WTC11 (cell line): ENCODE measurements around the gene KAZN. TPM values are rescaled to one million over a fixed set of nuclear protein-coding genes. Genes with fewer than 3 reads are reported as not detected.

ENCODE experiments used
- ATAC-seq: fragments of 200-7000 bp; cut with Tn5 transposase; 2 replicates; pipeline ENCODE4 v1.10.0; 2021; ENCODE audit warnings: mild to moderate bottlenecking, moderate library complexity
- CTCF ChIA-PET: fragments of 300-600 bp; sonication (Branson Sonifier 250); formaldehyde crosslinking; loops from one replicate; lab custom pipeline; 2021; ENCODE audit warnings: antibody characterized with exemption; lab: Charles Lee
- POLR2A ChIA-PET: fragments of 350-600 bp; sonication (Branson Sonifier 250); formaldehyde crosslinking; loops from one replicate; lab custom pipeline; 2021; ENCODE audit warnings: antibody characterized with exemption; lab: Charles Lee
- DNase-seq: peaks from one replicate; pipeline ENCODE4 v3.0.0; 2021; ENCODE audit warnings: low spot score
- H3K27ac Mint-ChIP-seq: 2 replicates; pipeline ENCODE4 v1.8.0; 2021; ENCODE audit warnings: mixed read lengths
- H3K27me3 Mint-ChIP-seq: 2 replicates; pipeline ENCODE4 v1.8.0; 2021; ENCODE audit warnings: low read depth, mild to moderate bottlenecking, moderate library complexity, mixed read lengths
- H3K36me3 Mint-ChIP-seq: 2 replicates; pipeline ENCODE4 v1.8.0; 2021; ENCODE audit warnings: mixed read lengths
- H3K4me1 Mint-ChIP-seq: 2 replicates; pipeline ENCODE4 v1.8.0; 2022; ENCODE audit warnings: mixed read lengths
- H3K4me3 Mint-ChIP-seq: 2 replicates; pipeline ENCODE4 v1.8.0; 2021; ENCODE audit warnings: mild to moderate bottlenecking, moderate library complexity, mixed read lengths
- H3K9me3 Mint-ChIP-seq: 2 replicates; pipeline ENCODE4 v1.8.0; 2021; ENCODE audit warnings: mixed read lengths
- CREB1 ChIP-seq: sonication (generic); formaldehyde crosslinking; IDR thresholded peaks from 2 replicates; pipeline ENCODE4 v1.8.0; 2023; ENCODE audit warnings: mild to moderate bottlenecking, missing genetic modification reagents
- CTCF ChIP-seq: fragments of 200-600 bp; IDR thresholded peaks from 2 replicates; pipeline ENCODE4 v1.8.0; 2022; ENCODE audit warnings: antibody characterized with exemption
- GABPB1 ChIP-seq: sonication (generic); formaldehyde crosslinking; IDR thresholded peaks from 2 replicates; pipeline ENCODE4 v1.8.1; 2023; ENCODE audit warnings: mild to moderate bottlenecking, missing genetic modification reagents
- HMGXB4 ChIP-seq: sonication (generic); formaldehyde crosslinking; IDR thresholded peaks from 2 replicates; pipeline ENCODE4 v1.8.1; 2023; ENCODE audit warnings: mild to moderate bottlenecking, moderate library complexity, missing genetic modification reagents
- MXD4 ChIP-seq: fragments of 250-450 bp; sonication (Bioruptor Pico); IDR thresholded peaks from 2 replicates; pipeline ENCODE4 v1.8.0; 2021; ENCODE audit warnings: mild to moderate bottlenecking, moderate library complexity, borderline replicate concordance
- RELA ChIP-seq: sonication (generic); formaldehyde crosslinking; IDR thresholded peaks from 2 replicates; pipeline ENCODE4 v1.8.1; 2022; ENCODE audit warnings: missing genetic modification reagents, mild to moderate bottlenecking, borderline replicate concordance
- SMAD4 ChIP-seq: sonication (generic); formaldehyde crosslinking; IDR thresholded peaks from 2 replicates; pipeline ENCODE4 v1.8.0; 2022; ENCODE audit warnings: mild to moderate bottlenecking, missing genetic modification reagents
- TEAD1 ChIP-seq: sonication (generic); formaldehyde crosslinking; IDR thresholded peaks from 2 replicates; pipeline ENCODE4 v1.8.0; 2022; ENCODE audit warnings: mild to moderate bottlenecking, missing genetic modification reagents
- TEAD4 ChIP-seq: sonication (generic); formaldehyde crosslinking; IDR thresholded peaks from 2 replicates; pipeline ENCODE4 v1.8.0; 2022; ENCODE audit warnings: mild to moderate bottlenecking, missing genetic modification reagents
- ZNF396 ChIP-seq: fragments of 250-450 bp; sonication (Bioruptor Pico); IDR thresholded peaks from 2 replicates; pipeline ENCODE4 v1.8.0; 2021; ENCODE audit warnings: mild to moderate bottlenecking, moderate library complexity, borderline replicate concordance
- total RNA-seq: library from RNA; stranded (reverse); gene quantifications from 3 replicates; pipeline ENCODE4 v1.2.3, GENCODE V29; 2021
- TF ChIP-seq, protein P1 (sequence below): fragments of 250-450 bp; sonication (Bioruptor Pico); conservative IDR thresholded peaks from 2 replicates; pipeline ENCODE4 v1.9.0; 2021; ENCODE audit warnings: mild to moderate bottlenecking
- TF ChIP-seq, protein P2 (sequence below): sonication (generic); formaldehyde crosslinking; IDR thresholded peaks from 2 replicates; pipeline ENCODE4 v1.8.1; 2022; ENCODE audit warnings: missing genetic modification reagents, borderline replicate concordance
- TF ChIP-seq, protein P3 (sequence below): sonication (generic); formaldehyde crosslinking; IDR thresholded peaks from 2 replicates; pipeline ENCODE4 v1.8.0; 2022; ENCODE audit warnings: mild to moderate bottlenecking, missing genetic modification reagents
- TF ChIP-seq, protein P4 (sequence below): fragments of 250-450 bp; sonication (Bioruptor Pico); IDR thresholded peaks from 2 replicates; pipeline ENCODE4 v1.9.0; 2021; ENCODE audit warnings: moderate library complexity, mild to moderate bottlenecking, inconsistent platforms, borderline replicate concordance
- TF ChIP-seq, protein P5 (sequence below): fragments of 250-450 bp; sonication (Bioruptor Pico); IDR thresholded peaks from 2 replicates; pipeline ENCODE4 v1.9.0; 2021; ENCODE audit warnings: mild to moderate bottlenecking, borderline replicate concordance

The KAZN gene
- total RNA-seq, 1 experiment from 2014 or later, result 19.9 TPM

DNA sequence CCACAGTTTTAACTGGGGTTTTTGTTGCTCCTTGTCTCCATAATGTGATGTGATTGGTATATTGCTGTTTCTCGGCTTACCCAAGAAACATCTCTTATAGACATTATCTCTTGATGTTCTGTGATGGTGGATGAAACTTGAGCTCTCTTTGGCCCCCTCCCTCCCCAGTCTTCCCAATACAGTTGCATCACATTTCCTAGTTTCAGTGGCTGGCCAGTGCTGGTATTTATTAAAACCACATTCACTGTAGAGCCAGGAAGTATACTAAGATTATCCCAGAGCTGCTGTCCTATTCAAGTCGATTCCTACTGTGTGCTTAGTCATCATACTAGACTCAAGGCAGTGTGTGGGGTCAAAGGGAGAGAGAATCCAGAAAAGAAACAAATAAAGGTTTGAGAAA is 244.4 kb downstream of the KAZN start (continued):
- TF ChIP-seq, protein P1, sequence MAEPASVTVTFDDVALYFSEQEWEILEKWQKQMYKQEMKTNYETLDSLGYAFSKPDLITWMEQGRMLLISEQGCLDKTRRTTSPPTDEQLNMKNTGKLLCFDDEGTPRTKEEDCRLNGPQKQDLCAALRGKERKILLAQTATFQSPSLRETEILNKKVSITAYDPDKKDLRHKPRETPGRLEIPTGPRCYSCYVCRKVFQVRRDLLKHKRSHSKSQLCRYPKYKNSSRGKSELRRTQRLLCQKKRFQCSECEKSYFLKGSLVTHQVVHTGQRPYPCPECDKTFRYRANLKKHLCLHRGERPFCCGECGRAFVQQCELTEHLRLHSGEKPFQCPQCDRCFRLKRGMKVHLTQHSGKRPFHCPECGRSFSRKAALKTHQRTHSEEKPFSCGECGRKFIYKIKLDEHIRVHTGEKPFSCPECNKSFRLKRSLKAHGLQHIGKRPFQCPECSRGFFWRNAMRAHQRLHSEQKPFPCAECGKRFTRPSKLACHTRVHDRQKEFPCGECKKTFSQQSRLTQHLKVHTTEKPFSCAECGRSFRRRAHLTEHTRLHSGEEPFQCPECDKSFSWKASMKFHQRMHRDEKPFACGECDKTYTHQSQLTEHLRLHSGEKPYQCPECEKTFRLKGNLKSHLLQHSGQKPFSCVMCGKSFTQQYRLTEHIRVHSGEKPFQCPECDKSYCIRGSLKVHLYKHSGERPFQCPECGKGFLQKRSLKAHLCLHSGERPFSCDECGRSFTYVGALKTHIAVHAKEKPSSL (CRISPR knock-in tag), result no peak
- TF ChIP-seq MXD4 (no peak), TEAD1 (CRISPR knock-in tag) (no peak), CREB1 (no peak), RELA (CRISPR knock-in tag) (no peak), GABPB1 (no peak)
- TF ChIP-seq, protein P2, sequence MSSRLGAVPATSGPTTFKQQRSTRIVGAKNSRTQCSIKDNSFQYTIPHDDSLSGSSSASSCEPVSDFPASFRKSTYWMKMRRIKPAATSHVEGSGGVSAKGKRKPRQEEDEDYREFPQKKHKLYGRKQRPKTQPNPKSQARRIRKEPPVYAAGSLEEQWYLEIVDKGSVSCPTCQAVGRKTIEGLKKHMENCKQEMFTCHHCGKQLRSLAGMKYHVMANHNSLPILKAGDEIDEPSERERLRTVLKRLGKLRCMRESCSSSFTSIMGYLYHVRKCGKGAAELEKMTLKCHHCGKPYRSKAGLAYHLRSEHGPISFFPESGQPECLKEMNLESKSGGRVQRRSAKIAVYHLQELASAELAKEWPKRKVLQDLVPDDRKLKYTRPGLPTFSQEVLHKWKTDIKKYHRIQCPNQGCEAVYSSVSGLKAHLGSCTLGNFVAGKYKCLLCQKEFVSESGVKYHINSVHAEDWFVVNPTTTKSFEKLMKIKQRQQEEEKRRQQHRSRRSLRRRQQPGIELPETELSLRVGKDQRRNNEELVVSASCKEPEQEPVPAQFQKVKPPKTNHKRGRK (CRISPR knock-in tag), result no peak
- TF ChIP-seq, protein P3, sequence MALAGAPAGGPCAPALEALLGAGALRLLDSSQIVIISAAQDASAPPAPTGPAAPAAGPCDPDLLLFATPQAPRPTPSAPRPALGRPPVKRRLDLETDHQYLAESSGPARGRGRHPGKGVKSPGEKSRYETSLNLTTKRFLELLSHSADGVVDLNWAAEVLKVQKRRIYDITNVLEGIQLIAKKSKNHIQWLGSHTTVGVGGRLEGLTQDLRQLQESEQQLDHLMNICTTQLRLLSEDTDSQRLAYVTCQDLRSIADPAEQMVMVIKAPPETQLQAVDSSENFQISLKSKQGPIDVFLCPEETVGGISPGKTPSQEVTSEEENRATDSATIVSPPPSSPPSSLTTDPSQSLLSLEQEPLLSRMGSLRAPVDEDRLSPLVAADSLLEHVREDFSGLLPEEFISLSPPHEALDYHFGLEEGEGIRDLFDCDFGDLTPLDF, result no peak

DNA sequence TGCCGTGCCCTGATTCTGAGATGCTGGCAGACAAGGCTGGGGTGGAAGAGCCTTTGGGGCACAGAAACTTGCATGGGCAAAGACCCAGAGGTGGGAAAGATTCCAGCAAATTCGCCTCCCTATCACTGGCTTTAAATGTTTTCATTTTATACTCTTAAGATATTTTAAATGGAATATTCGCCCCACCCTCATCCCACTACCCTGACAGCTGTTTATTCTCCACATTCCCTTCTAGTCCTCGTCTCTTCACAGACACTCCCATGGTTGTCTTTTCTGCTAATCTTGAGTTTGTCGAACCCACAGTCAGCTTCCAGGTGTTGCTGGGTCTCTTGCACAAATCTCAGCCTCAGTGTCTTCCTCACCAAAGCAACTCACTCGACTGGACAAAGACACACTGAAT is 245.0 kb downstream of the KAZN start:
- H3K36me3 Mint-ChIP-seq, result peaks cover 18% of the 10 kb centered on the region
- H3K9me3 Mint-ChIP-seq, result peaks cover 42% of the 10 kb centered on the region
- ATAC-seq (no peak), DNase-seq (no peak)
- ChIA-PET CTCF (no interaction called here), POLR2A (interaction anchor here (0.6 kb wide), 1 partner anchor 192 kb away, joined by 3 read pairs; no protein-coding TSS in a partner anchor)
- peaks cover 5% of the 10 kb centered on the region for H3K27me3 Mint-ChIP-seq
- TF ChIP-seq TEAD4 (CRISPR knock-in tag) (no peak), CTCF (no peak), SMAD4 (CRISPR knock-in tag) (no peak), HMGXB4 (CRISPR knock-in tag) (no peak), ZNF396 (no peak)
- TF ChIP-seq, protein P4, sequence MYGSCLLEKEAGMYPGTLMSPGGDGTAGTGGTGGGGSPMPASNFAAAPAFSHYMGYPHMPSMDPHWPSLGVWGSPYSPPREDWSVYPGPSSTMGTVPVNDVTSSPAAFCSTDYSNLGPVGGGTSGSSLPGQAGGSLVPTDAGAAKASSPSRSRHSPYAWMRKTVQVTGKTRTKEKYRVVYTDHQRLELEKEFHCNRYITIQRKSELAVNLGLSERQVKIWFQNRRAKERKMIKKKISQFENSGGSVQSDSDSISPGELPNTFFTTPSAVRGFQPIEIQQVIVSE (CRISPR knock-in tag), result no peak
- TF ChIP-seq, protein P5, sequence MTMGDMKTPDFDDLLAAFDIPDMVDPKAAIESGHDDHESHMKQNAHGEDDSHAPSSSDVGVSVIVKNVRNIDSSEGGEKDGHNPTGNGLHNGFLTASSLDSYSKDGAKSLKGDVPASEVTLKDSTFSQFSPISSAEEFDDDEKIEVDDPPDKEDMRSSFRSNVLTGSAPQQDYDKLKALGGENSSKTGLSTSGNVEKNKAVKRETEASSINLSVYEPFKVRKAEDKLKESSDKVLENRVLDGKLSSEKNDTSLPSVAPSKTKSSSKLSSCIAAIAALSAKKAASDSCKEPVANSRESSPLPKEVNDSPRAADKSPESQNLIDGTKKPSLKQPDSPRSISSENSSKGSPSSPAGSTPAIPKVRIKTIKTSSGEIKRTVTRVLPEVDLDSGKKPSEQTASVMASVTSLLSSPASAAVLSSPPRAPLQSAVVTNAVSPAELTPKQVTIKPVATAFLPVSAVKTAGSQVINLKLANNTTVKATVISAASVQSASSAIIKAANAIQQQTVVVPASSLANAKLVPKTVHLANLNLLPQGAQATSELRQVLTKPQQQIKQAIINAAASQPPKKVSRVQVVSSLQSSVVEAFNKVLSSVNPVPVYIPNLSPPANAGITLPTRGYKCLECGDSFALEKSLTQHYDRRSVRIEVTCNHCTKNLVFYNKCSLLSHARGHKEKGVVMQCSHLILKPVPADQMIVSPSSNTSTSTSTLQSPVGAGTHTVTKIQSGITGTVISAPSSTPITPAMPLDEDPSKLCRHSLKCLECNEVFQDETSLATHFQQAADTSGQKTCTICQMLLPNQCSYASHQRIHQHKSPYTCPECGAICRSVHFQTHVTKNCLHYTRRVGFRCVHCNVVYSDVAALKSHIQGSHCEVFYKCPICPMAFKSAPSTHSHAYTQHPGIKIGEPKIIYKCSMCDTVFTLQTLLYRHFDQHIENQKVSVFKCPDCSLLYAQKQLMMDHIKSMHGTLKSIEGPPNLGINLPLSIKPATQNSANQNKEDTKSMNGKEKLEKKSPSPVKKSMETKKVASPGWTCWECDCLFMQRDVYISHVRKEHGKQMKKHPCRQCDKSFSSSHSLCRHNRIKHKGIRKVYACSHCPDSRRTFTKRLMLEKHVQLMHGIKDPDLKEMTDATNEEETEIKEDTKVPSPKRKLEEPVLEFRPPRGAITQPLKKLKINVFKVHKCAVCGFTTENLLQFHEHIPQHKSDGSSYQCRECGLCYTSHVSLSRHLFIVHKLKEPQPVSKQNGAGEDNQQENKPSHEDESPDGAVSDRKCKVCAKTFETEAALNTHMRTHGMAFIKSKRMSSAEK, result no peak
- no peak overlapping the region for H3K27ac Mint-ChIP-seq
- H3K4me3 Mint-ChIP-seq, result no peak overlapping the region
- H3K4me1 Mint-ChIP-seq, result no peaks in the 10 kb centered on the region
